ENCODE results near the gene SCRN3. TPM values are rescaled to one million over a fixed set of nuclear protein-coding genes. Genes with fewer than 3 reads are reported as not detected.
A peak's percentile ranks its signal among the peaks of the same experiment; 100 is the strongest.
"Not testable (repeated sequence)": the region's sequence is repeated elsewhere in the genome, so short reads cannot be mapped to it uniquely, and the experiment has no call there.

SCRN3 gene
- total RNA-seq: 10 to 100 TPM; 19.1 to 20.7 TPM

GRCh38 chr2:174395284-174395968 lies at the start of gene SCRN3:
TSS of gene SCRN3 (plus strand) at chr2:174395730. CDS start at chr2:174398284, 2,554 bp downstream.
- H3K36me3 ChIP-seq: peaks cover 2% of the 10 kb centered on the region

GRCh38 chr2:174350018-174350417 lies 45.5 kb upstream of the SCRN3 start:
- intact Hi-C loops (cut with DNase I): no loop called here

More at GRCh38 chr2:174395284-174395968, at the start of gene SCRN3:
- DNase-seq: peak; percentile 91
- intact Hi-C loops (cut with DNase I): no loop called here
- Histone ChIP-seq H3K4me1 (peaks cover 5% of the 10 kb centered on the region), H3K9me3 (no peaks in the 10 kb centered on the region), H3K4me3 (peak within 1 kb of the TSS; percentile 82), H3K27ac (peak within 1 kb of the TSS; percentile 77), H3K27me3 (no peaks in the 10 kb centered on the region), H3K9ac (ENCODE audit: low read depth in 2 of 2, low read length in 2 of 2) (peak within 1 kb of the TSS; percentile 64 to 82)
- no peak for TF ChIP-seq CTCF (IDR thresholded peaks at IDR 0.05)

GRCh38 chr2:174350593-174351181 lies 44.8 kb upstream of the SCRN3 start:
- Histone ChIP-seq H3K4me3 (no peak overlapping the region), H3K4me1 (no peaks in the 10 kb centered on the region), H3K9ac (ENCODE audit: low read depth in 2 of 2, low read length in 2 of 2) (no peak overlapping the region), H3K27ac (no peak overlapping the region), H3K36me3 (no peaks in the 10 kb centered on the region), H3K27me3 (no peaks in the 10 kb centered on the region), H3K9me3 (no peaks in the 10 kb centered on the region)
- no peak for TF ChIP-seq CTCF (IDR thresholded peaks at IDR 0.05)
- no peak for DNase-seq
- intact Hi-C loops (cut with DNase I): no loop called here

More at GRCh38 chr2:174350018-174350417, 45.5 kb upstream of the SCRN3 start:
- Histone ChIP-seq H3K27ac (no peak overlapping the region), H3K4me1 (no peaks in the 10 kb centered on the region), H3K9me3 (no peaks in the 10 kb centered on the region), H3K9ac (ENCODE audit: low read depth in 2 of 2, low read length in 2 of 2) (no peak overlapping the region), H3K36me3 (no peaks in the 10 kb centered on the region), H3K4me3 (no peak overlapping the region), H3K27me3 (peaks cover 5% of the 10 kb centered on the region)
- TF ChIP-seq CTCF (IDR thresholded peaks at IDR 0.05): no peak
- DNase-seq: no peak

GRCh38 chr2:174353004-174353403 lies 42.5 kb upstream of the SCRN3 start:
- H3K9me3 ChIP-seq: no peaks in the 10 kb centered on the region
- DNase-seq: no peak
- H3K9ac ChIP-seq (ENCODE audit: low read depth in 2 of 2, low read length in 2 of 2): no peak overlapping the region
- no peak overlapping the region for H3K27ac ChIP-seq
- no peak overlapping the region for H3K4me3 ChIP-seq
- intact Hi-C loops (cut with DNase I): no loop called here
- H3K36me3 ChIP-seq: no peaks in the 10 kb centered on the region
- H3K4me1 ChIP-seq: no peaks in the 10 kb centered on the region
- H3K27me3 ChIP-seq: no peaks in the 10 kb centered on the region
- TF ChIP-seq CTCF (IDR thresholded peaks at IDR 0.05): no peak

- Histone ChIP-seq H3K4me1 (no peaks in the 10 kb centered on the region), H3K9me3 (no peaks in the 10 kb centered on the region), H3K27me3 (no peaks in the 10 kb centered on the region), H3K4me3 (no peak overlapping the region), H3K9ac (ENCODE audit: low read depth in 2 of 2, low read length in 2 of 2) (no peak overlapping the region), H3K27ac (no peak overlapping the region), H3K36me3 (no peaks in the 10 kb centered on the region)
- TF ChIP-seq CTCF (IDR thresholded peaks at IDR 0.05): no peak
- no peak for DNase-seq
- intact Hi-C loops (cut with DNase I): no loop called here
These were observed 39.2 kb upstream of the SCRN3 start for GRCh38 chr2:174356347-174356746.

- H3K27me3 ChIP-seq; H3K9me3 ChIP-seq; H3K36me3 ChIP-seq; H3K9ac ChIP-seq (ENCODE audit: low read depth in 2 of 2, low read length in 2 of 2); DNase-seq; H3K4me1 ChIP-seq; intact Hi-C loops (cut with DNase I); H3K4me3 ChIP-seq; H3K27ac ChIP-seq: not testable (repeated sequence)
These were observed 35.9 kb upstream of the SCRN3 start for GRCh38 chr2:174359663-174360062.

Measured in colonic mucosa (tissue), 4 donors.